ENCODE measurements around the gene ZSCAN25.

ZSCAN25 gene

DNA sequence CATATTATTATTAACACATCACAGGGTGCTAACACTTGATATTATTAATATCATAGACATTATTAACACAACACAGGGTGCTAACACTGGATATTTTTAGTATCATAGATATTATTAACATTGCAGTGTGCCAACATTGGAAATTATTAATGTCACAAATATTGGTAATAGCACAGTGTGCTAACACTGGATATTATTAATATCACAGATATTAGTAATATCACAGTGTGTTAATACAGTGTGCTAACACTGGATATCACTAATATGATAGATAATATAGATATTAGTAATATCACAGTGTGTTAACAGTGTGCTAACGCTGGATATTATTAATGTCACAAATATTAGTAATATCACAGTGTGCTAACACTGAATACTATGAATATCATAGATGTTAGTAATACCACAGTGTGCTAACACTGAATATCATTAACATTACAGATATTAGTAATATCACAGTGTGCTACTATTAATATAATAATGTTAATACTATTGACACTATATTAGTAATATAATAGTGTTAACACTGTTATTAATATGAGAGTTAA, 20.3 kb upstream of the ZSCAN25 start:
- H3K36me3 ChIP-seq (ENCODE audit: insufficient read depth, low read length): no peaks in the 10 kb centered on the region
- H3K4me1 ChIP-seq (ENCODE audit: control insufficient read depth, insufficient read depth, low read length): no peaks in the 10 kb centered on the region
- no peaks in the 10 kb centered on the region for H3K27me3 ChIP-seq (ENCODE audit: control insufficient read depth, insufficient read depth, low read length)
- H3K9me3 ChIP-seq (replicated peaks; ENCODE audit: low read length): no peaks in the 10 kb centered on the region
- H3K4me2 ChIP-seq (ENCODE audit: low read length): no peak overlapping the region
- no peak overlapping the region for H3K4me3 ChIP-seq (ENCODE audit: low read length)
- no peak overlapping the region for H3K9ac ChIP-seq (ENCODE audit: low read depth, low read length)

DNA sequence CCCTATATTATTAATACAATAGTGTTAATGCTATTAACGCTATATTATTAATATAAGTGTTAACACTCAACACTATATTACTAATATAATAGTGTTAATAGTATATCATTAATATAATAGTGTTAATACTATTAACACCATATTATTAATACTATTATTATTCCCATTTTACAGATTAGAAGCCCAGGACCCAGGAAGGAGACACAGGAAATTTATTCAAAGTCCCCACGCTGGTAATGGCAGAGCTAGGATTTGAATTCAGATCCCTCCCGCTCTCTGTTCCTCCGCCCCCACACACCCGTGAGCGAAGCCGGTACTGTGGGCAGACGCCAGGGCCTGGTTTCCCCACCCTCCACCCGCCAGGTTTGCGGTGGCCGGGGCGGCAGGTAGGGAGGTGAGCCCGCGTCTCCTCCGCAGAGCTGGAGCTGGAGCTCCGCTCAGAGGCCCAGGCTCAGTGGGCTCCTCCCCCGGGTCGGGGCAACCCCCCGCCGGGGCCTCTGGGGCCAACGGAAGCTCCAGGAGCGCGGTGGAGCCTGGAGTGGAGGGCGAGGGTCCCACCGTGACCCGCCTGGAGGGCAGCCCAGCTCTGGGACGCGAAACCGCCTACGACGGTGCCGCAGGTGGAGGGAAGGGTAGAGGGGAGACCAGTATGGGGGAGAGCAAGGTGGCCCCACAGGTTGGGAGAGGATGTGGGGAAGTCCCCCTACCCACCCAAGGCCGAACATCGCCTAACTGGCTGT, 18.8 kb upstream of the ZSCAN25 start, which contains the start of gene TMEM225B:
TSS of gene TMEM225B (plus strand) at position 506 of the 740 bp plus-strand sequence. CDS start 6,122 bp downstream, outside the sequence.
- H3K4me1 ChIP-seq (ENCODE audit: control insufficient read depth, insufficient read depth, low read length): no peaks in the 10 kb centered on the region
- H3K4me3 ChIP-seq (ENCODE audit: low read length): no peak within 1 kb of the TSS
- H3K9me3 ChIP-seq (replicated peaks; ENCODE audit: low read length): no peaks in the 10 kb centered on the region
- no peaks in the 10 kb centered on the region for H3K27me3 ChIP-seq (ENCODE audit: control insufficient read depth, insufficient read depth, low read length)
- no peaks in the 10 kb centered on the region for H3K36me3 ChIP-seq (ENCODE audit: insufficient read depth, low read length)
- no peak within 1 kb of the TSS for H3K4me2 ChIP-seq (ENCODE audit: low read length)
- H3K9ac ChIP-seq (ENCODE audit: low read depth, low read length): no peak within 1 kb of the TSS

- Histone ChIP-seq H3K4me3 (ENCODE audit: low read length) (no peak overlapping the region), H3K27me3 (ENCODE audit: control insufficient read depth, insufficient read depth, low read length) (no peaks in the 10 kb centered on the region), H3K36me3 (ENCODE audit: insufficient read depth, low read length) (no peaks in the 10 kb centered on the region), H3K4me1 (ENCODE audit: control insufficient read depth, insufficient read depth, low read length) (no peaks in the 10 kb centered on the region), H3K9me3 (replicated peaks; ENCODE audit: low read length) (no peaks in the 10 kb centered on the region), H3K4me2 (ENCODE audit: low read length) (no peak overlapping the region), H3K9ac (ENCODE audit: low read depth, low read length) (no peak overlapping the region)
These were observed 16.9 kb upstream of the ZSCAN25 start for GRCh38 chr7:99599836-99600235.

GRCh38 chr7:99601656-99602310, 15.0 kb upstream of the ZSCAN25 start:
- Histone ChIP-seq H3K4me1 (ENCODE audit: control insufficient read depth, insufficient read depth, low read length) (no peaks in the 10 kb centered on the region), H3K9ac (ENCODE audit: low read depth, low read length) (no peak overlapping the region), H3K4me2 (ENCODE audit: low read length) (no peak overlapping the region), H3K9me3 (replicated peaks; ENCODE audit: low read length) (no peaks in the 10 kb centered on the region), H3K27me3 (ENCODE audit: control insufficient read depth, insufficient read depth, low read length) (peaks cover 4% of the 10 kb centered on the region), H3K4me3 (ENCODE audit: low read length) (no peak overlapping the region), H3K36me3 (ENCODE audit: insufficient read depth, low read length) (no peaks in the 10 kb centered on the region)

DNA sequence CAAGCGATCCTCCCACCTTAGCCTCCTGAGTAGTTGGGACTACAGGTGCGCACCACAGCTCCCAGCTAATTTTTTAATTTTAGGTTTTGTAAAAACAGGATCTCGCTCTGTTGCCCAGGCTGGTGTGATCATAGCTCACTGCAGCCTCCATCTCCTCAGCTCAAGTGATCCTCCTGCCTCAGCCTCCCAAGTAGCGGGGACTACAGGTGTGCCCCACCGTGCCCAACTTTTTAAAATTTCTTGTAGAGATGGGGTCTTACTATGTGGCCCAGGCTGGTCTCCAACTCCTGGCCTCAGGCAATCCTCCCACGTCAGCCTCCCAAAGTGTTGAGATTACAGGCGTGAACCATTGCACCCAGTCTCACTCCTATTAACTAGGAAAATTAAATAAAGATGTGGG, 11.2 kb upstream of the ZSCAN25 start:
- peaks cover 19% of the 10 kb centered on the region for H3K27me3 ChIP-seq (ENCODE audit: control insufficient read depth, insufficient read depth, low read length)
- no peaks in the 10 kb centered on the region for H3K9me3 ChIP-seq (replicated peaks; ENCODE audit: low read length)
- H3K4me3 ChIP-seq (ENCODE audit: low read length): no peak overlapping the region
- H3K4me2 ChIP-seq (ENCODE audit: low read length): no peak overlapping the region
- no peak overlapping the region for H3K9ac ChIP-seq (ENCODE audit: low read depth, low read length)
- no peaks in the 10 kb centered on the region for H3K36me3 ChIP-seq (ENCODE audit: insufficient read depth, low read length)
- H3K4me1 ChIP-seq (ENCODE audit: control insufficient read depth, insufficient read depth, low read length): no peaks in the 10 kb centered on the region

GRCh38 chr7:99606531-99606930, 10.2 kb upstream of the ZSCAN25 start:
- no peaks in the 10 kb centered on the region for H3K36me3 ChIP-seq (ENCODE audit: insufficient read depth, low read length)
- H3K9me3 ChIP-seq (replicated peaks; ENCODE audit: low read length): no peaks in the 10 kb centered on the region
- H3K9ac ChIP-seq (ENCODE audit: low read depth, low read length): no peak overlapping the region
- H3K4me2 ChIP-seq (ENCODE audit: low read length): no peak overlapping the region
- H3K4me3 ChIP-seq (ENCODE audit: low read length): no peak overlapping the region
- peaks cover 19% of the 10 kb centered on the region for H3K27me3 ChIP-seq (ENCODE audit: control insufficient read depth, insufficient read depth, low read length)
- no peaks in the 10 kb centered on the region for H3K4me1 ChIP-seq (ENCODE audit: control insufficient read depth, insufficient read depth, low read length)

DNA sequence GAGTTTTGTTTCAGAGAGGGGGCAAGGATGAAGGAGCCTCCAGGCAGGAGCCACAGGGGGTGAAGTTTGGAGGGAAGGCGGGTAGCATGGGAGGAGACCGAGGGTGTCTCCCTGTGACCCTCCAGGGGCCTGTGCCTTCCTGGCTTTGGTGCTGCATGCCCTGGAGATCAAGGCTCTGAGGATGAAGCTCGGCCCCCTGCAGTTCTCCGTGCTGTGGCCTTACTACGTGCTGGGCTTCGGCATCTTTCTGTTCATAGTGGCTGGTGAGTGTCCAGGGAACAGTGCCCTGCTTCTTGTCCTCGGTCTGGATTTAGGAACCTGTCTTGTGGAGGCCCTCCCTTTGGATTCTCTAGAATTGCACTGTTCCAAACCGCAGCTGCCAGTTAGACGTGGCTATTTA, 9.2 kb upstream of the ZSCAN25 start:
- Histone ChIP-seq H3K36me3 (ENCODE audit: insufficient read depth, low read length) (no peaks in the 10 kb centered on the region), H3K27me3 (ENCODE audit: control insufficient read depth, insufficient read depth, low read length) (peaks cover 19% of the 10 kb centered on the region), H3K4me2 (ENCODE audit: low read length) (no peak overlapping the region), H3K9ac (ENCODE audit: low read depth, low read length) (no peak overlapping the region), H3K4me3 (ENCODE audit: low read length) (no peak overlapping the region), H3K4me1 (ENCODE audit: control insufficient read depth, insufficient read depth, low read length) (no peaks in the 10 kb centered on the region), H3K9me3 (replicated peaks; ENCODE audit: low read length) (no peaks in the 10 kb centered on the region)

- Histone ChIP-seq H3K36me3 (ENCODE audit: insufficient read depth, low read length) (peaks cover 7% of the 10 kb centered on the region), H3K4me1 (ENCODE audit: control insufficient read depth, insufficient read depth, low read length) (peaks cover 15% of the 10 kb centered on the region), H3K9ac (ENCODE audit: low read depth, low read length) (no peak overlapping the region), H3K4me3 (ENCODE audit: low read length) (no peak overlapping the region), H3K9me3 (replicated peaks; ENCODE audit: low read length) (no peaks in the 10 kb centered on the region), H3K4me2 (ENCODE audit: low read length) (no peak overlapping the region), H3K27me3 (ENCODE audit: control insufficient read depth, insufficient read depth, low read length) (peaks cover 7% of the 10 kb centered on the region)
These were observed 2.3 kb upstream of the ZSCAN25 start for GRCh38 chr7:99614495-99614894.

DNA sequence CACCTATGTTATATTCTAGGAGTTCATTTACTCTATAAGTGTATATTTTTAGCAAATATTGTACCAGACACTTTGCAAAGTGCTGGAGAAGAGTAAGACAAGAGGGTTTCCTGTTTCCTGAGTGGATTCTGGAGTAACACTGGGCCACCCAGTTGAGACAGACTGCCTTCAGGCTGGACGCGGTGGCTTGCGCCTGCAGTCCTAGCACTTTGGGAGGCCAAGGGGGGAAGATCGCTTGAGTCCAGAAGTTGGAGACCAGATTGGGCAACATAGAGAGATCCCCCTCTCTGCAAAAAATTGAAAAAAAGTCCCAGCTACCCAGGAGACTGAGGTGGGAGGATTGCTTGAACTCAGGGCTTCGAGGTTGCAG, 772 bp upstream of the ZSCAN25 start:
- Histone ChIP-seq H3K9me3 (replicated peaks; ENCODE audit: low read length) (no peaks in the 10 kb centered on the region), H3K27me3 (ENCODE audit: control insufficient read depth, insufficient read depth, low read length) (no peaks in the 10 kb centered on the region), H3K4me2 (ENCODE audit: low read length) (peak overlapping the region; percentile 90), H3K36me3 (ENCODE audit: insufficient read depth, low read length) (peaks cover 21% of the 10 kb centered on the region), H3K9ac (ENCODE audit: low read depth, low read length) (peak overlapping the region; percentile 88), H3K4me3 (ENCODE audit: low read length) (peak overlapping the region; percentile 89), H3K4me1 (ENCODE audit: control insufficient read depth, insufficient read depth, low read length) (peaks cover 15% of the 10 kb centered on the region)

- Histone ChIP-seq H3K4me2 (ENCODE audit: low read length) (peak overlapping the region; percentile 90), H3K36me3 (ENCODE audit: insufficient read depth, low read length) (peaks cover 32% of the 10 kb centered on the region), H3K4me3 (ENCODE audit: low read length) (peak overlapping the region; percentile 89), H3K27me3 (ENCODE audit: control insufficient read depth, insufficient read depth, low read length) (no peaks in the 10 kb centered on the region), H3K9me3 (replicated peaks; ENCODE audit: low read length) (no peaks in the 10 kb centered on the region), H3K9ac (ENCODE audit: low read depth, low read length) (peak overlapping the region; percentile 88), H3K4me1 (ENCODE audit: control insufficient read depth, insufficient read depth, low read length) (peaks cover 15% of the 10 kb centered on the region)
These were observed 541 bp downstream of the ZSCAN25 start for GRCh38 chr7:99617192-99617781.

- no peak overlapping the region for H3K9ac ChIP-seq (ENCODE audit: low read depth, low read length)
- H3K4me2 ChIP-seq (ENCODE audit: low read length): peak overlapping the region; percentile 29
- no peaks in the 10 kb centered on the region for H3K9me3 ChIP-seq (replicated peaks; ENCODE audit: low read length)
- H3K27me3 ChIP-seq (ENCODE audit: control insufficient read depth, insufficient read depth, low read length): no peaks in the 10 kb centered on the region
- H3K4me3 ChIP-seq (ENCODE audit: low read length): no peak overlapping the region
- peaks cover 15% of the 10 kb centered on the region for H3K4me1 ChIP-seq (ENCODE audit: control insufficient read depth, insufficient read depth, low read length)
- peaks cover 44% of the 10 kb centered on the region for H3K36me3 ChIP-seq (ENCODE audit: insufficient read depth, low read length)
These were observed 2.0 kb downstream of the ZSCAN25 start for GRCh38 chr7:99618726-99619125.

All from skeletal muscle satellite cell (primary cell).